DMS53 treated with DMSO at 0.1 percent for 48 hours (cell line): ENCODE measurements around the gene MAPK4.
"Not testable (repeated sequence)": the region's sequence is repeated elsewhere in the genome, so short reads cannot be mapped to it uniquely, and the experiment has no call there.

Source experiments
- DNase-seq: peaks from one replicate; lab custom pipeline; 2025; ENCODE audit not compliant: unreplicated experiment; lab: John Stamatoyannopoulos, UW

MAPK4 gene

GRCh38 chr18:50749421-50749820 lies 189.5 kb downstream of the MAPK4 start:
- no peak for DNase-seq

GRCh38 chr18:50749945-50750344 lies 190.1 kb downstream of the MAPK4 start:
- DNase-seq = no peak

- no peak for DNase-seq
Measured at GRCh38 chr18:50750546-50750945, 190.7 kb downstream of the MAPK4 start.

GRCh38 chr18:50751490-50751889 lies 191.6 kb downstream of the MAPK4 start:
- no peak for DNase-seq

- DNase-seq = no peak
Measured at GRCh38 chr18:50751947-50752346, 192.1 kb downstream of the MAPK4 start.

- DNase-seq = no peak
Measured at GRCh38 chr18:50753311-50753710, 193.4 kb downstream of the MAPK4 start.

GRCh38 chr18:50754297-50754696 lies 194.4 kb downstream of the MAPK4 start:
- no peak for DNase-seq

GRCh38 chr18:50757358-50757757 lies 197.5 kb downstream of the MAPK4 start:
- no peak for DNase-seq

GRCh38 chr18:50769463-50769862 lies 209.6 kb downstream of the MAPK4 start:
- DNase-seq = no peak

- DNase-seq = no peak
Measured at GRCh38 chr18:50775207-50775606, 215.3 kb downstream of the MAPK4 start.

GRCh38 chr18:50775726-50776125 lies 215.8 kb downstream of the MAPK4 start:
- DNase-seq = no peak

- no peak for DNase-seq
Measured at GRCh38 chr18:50776383-50776782, 216.5 kb downstream of the MAPK4 start.

GRCh38 chr18:50779021-50779420 lies 219.1 kb downstream of the MAPK4 start:
- not testable (repeated sequence) for DNase-seq
